ENCODE measurements around the gene ARCN1.

ARCN1 gene

GRCh38 chr11:118620529-118621070 lies 48.4 kb downstream of the ARCN1 start:
- Histone ChIP-seq H3K27me3 (replicated peaks; ENCODE audit: control insufficient read depth, insufficient read depth, low read length) (peaks cover 2% of the 10 kb centered on the region), H3K36me3 (ENCODE audit: control insufficient read depth, insufficient read depth, low read length) (no peaks in the 10 kb centered on the region), H3K4me3 (replicated peaks; ENCODE audit: low read depth, low read length) (no peak overlapping the region)
- no peak for TF ChIP-seq CTCF (IDR thresholded peaks at IDR 0.05; ENCODE audit: insufficient read depth, low read length, poor library complexity, severe bottlenecking)
- DNase-seq (ENCODE audit: extremely low read depth, insufficient read length) = no peak

DNA sequence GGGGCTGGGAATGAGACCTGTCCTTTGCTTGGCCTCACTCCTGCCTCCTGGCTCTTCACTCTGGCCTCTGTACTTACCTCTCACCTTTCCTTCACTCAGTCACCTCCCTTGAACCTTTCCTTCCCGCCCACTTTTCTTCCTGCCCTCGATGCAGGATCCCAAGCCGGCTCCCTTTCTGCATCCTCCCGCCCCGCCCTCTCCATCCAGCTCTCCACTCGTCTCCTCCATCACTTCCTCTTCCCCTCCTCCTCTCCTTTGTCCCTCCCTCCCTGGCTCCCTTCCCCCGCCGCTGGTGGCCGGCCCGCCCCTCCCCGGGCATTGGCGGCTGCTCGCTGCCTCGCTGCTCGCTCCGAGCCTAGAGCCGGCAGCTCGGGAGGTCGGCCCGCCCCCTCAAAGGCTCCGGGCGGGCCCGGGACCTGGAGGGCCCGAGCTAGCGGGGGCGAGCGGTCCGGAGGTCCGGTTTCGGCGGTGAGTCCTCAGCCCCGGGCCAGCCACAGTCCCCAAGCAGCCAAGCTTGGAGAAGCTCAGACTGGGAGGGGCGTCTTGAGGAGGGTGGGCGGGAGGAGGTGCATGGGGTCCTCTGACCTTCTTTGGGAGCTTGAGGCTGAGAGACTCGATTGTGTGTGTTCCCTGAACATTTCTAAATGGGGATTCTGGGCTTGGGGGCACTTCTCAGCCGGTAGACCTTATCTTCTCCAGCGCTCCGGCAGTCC lies 49.0 kb downstream of the ARCN1 start:
- no peak for TF ChIP-seq CTCF (IDR thresholded peaks at IDR 0.05; ENCODE audit: insufficient read depth, low read length, poor library complexity, severe bottlenecking)
- Histone ChIP-seq H3K27me3 (replicated peaks; ENCODE audit: control insufficient read depth, insufficient read depth, low read length) (peaks cover 2% of the 10 kb centered on the region), H3K36me3 (ENCODE audit: control insufficient read depth, insufficient read depth, low read length) (no peaks in the 10 kb centered on the region), H3K4me3 (replicated peaks; ENCODE audit: low read depth, low read length) (no peak overlapping the region)
- DNase-seq (ENCODE audit: extremely low read depth, insufficient read length) = no peak

DNA sequence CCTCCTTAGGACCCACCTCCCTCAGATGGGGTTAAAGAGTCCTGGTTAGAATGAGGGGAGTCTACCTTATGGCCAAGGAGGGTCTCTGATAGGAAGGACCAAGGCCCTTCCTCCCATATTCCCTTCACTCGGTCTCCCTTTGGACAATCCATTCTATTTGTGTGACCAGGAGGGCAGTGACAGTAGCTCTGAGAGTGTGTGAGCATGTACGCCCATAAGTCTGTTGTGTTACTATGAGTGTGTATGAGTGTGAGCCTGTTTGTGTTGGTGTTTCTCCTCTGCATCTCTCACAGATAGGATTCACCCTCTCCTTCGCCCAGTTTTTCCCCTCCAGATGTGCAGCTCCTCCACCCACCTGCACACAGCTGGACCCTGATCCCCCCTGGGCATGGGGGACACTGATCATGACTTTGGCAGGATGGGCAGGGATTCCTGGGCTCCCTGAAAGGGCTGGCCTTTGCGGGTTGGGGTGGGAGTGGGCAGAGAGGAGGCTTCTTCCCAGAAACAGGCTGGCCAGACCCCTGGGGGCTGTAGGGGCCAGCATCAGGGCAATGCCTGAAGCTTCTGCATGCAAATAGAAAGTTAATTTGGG lies 49.7 kb downstream of the ARCN1 start:
- TF ChIP-seq CTCF (IDR thresholded peaks at IDR 0.05; ENCODE audit: insufficient read depth, low read length, poor library complexity, severe bottlenecking) = no peak
- Histone ChIP-seq H3K36me3 (ENCODE audit: control insufficient read depth, insufficient read depth, low read length) (no peaks in the 10 kb centered on the region), H3K4me3 (replicated peaks; ENCODE audit: low read depth, low read length) (no peak overlapping the region)

DNA sequence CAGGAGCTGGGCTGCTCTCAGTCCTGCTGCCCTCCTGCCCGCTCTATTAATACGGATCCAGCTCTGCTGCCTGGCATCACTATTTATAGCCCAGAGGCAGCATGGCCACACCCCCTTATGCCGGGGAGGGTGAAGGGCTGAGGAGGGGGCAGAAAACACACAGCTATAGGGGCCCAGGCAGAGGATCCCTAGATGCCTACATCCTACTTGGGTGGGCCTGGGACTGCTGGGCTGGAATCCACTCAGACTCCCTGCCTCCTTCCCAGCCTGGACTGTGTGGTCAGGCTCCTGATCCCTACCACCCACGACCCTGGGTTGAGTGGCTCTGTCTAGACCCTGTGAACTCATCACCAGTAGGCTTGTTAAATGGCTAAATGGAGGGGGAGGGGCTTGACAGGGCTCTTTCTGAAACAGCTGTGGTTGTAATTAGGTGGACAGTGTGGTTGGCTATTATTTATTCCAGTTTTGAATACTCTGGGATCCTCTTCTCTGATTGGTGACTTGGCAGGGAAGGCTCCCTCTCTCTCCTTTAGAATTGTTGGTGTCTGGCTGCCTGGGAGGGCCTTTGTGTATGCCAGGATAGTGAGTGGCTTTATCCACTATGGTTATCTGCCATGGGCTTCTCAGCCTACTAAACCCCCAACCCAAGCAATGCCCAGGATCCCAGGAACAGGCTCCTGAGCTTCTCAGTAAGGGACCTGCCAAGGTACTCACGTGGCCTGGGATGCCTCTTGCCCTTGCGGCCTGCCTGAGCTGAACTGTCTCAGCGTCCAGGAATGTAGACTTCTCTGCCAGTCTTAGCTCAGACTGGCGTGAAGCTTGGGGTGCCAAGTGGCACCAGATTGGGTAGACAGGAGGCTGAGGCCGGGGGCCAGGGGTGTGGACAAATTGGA lies 50.4 kb downstream of the ARCN1 start:
- no peak for DNase-seq (ENCODE audit: extremely low read depth, insufficient read length)
- Histone ChIP-seq H3K27me3 (replicated peaks; ENCODE audit: control insufficient read depth, insufficient read depth, low read length) (peaks cover 2% of the 10 kb centered on the region), H3K4me3 (replicated peaks; ENCODE audit: low read depth, low read length) (no peak overlapping the region), H3K36me3 (ENCODE audit: control insufficient read depth, insufficient read depth, low read length) (no peaks in the 10 kb centered on the region)
- TF ChIP-seq CTCF (IDR thresholded peaks at IDR 0.05; ENCODE audit: insufficient read depth, low read length, poor library complexity, severe bottlenecking) = no peak

More for the DNA sequence above, 49.7 kb downstream of the ARCN1 start:
- H3K27me3 ChIP-seq (replicated peaks; ENCODE audit: control insufficient read depth, insufficient read depth, low read length) = peaks cover 2% of the 10 kb centered on the region
- no peak for DNase-seq (ENCODE audit: extremely low read depth, insufficient read length)

- H3K36me3 ChIP-seq (ENCODE audit: control insufficient read depth, insufficient read depth, low read length) = no peaks in the 10 kb centered on the region
- H3K4me3 ChIP-seq (replicated peaks; ENCODE audit: low read depth, low read length) = no peak overlapping the region
- TF ChIP-seq CTCF (IDR thresholded peaks at IDR 0.05; ENCODE audit: insufficient read depth, low read length, poor library complexity, severe bottlenecking) = no peak
- H3K27me3 ChIP-seq (replicated peaks; ENCODE audit: control insufficient read depth, insufficient read depth, low read length) = peaks cover 2% of the 10 kb centered on the region
- no peak for DNase-seq (ENCODE audit: extremely low read depth, insufficient read length)
Measured at GRCh38 chr11:118623269-118623655, 51.1 kb downstream of the ARCN1 start.

Measured in GM06990 (cell line).